ENCODE data around the gene DCPS.

DNA sequence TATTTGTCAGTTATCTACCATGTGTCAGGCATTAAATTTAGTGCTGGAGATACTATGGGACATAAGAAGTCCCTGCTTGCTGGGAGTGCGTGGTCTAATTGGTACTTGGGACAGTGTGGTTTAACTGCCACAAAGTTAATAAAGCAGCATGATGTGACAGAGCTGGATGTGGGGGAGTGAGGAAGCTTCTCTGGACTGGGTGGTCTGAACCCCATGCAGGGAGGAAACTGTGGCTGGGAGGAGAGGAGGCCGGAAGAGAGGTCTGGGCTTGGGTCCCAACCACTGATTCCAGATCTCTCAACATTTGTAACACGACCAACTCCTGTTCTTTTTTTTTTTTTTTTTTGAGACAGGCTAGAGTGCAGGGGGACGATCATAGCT is 88.8 kb downstream of the DCPS start:
- TF ChIP-seq, protein P1, sequence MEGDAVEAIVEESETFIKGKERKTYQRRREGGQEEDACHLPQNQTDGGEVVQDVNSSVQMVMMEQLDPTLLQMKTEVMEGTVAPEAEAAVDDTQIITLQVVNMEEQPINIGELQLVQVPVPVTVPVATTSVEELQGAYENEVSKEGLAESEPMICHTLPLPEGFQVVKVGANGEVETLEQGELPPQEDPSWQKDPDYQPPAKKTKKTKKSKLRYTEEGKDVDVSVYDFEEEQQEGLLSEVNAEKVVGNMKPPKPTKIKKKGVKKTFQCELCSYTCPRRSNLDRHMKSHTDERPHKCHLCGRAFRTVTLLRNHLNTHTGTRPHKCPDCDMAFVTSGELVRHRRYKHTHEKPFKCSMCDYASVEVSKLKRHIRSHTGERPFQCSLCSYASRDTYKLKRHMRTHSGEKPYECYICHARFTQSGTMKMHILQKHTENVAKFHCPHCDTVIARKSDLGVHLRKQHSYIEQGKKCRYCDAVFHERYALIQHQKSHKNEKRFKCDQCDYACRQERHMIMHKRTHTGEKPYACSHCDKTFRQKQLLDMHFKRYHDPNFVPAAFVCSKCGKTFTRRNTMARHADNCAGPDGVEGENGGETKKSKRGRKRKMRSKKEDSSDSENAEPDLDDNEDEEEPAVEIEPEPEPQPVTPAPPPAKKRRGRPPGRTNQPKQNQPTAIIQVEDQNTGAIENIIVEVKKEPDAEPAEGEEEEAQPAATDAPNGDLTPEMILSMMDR (IDR thresholded peaks at IDR 0.05) = no peak
- no peak for TF ChIP-seq EZH2 (IDR thresholded peaks at IDR 0.05)
